Measurements from ENCODE around the gene SSTR4.

SSTR4 gene

GRCh38 chr20:23018432-23018831 is 16.7 kb upstream of the SSTR4 start:
- H3K79me1 ChIP-seq (replicated peaks; ENCODE audit: low read length, poor library complexity, severe bottlenecking): no peaks in the 10 kb centered on the region
- no peak overlapping the region for H2BK120ac ChIP-seq (ENCODE audit: low read depth, low read length)
- peaks cover 5 to 6% of the 10 kb centered on the region in 2 experiments for H3K27me3 ChIP-seq (ENCODE audit: control insufficient read depth in 1 of 2, insufficient read depth in 1 of 2, low read length in 2 of 2)
- no peak overlapping the region for H2BK12ac ChIP-seq (ENCODE audit: low read length in 2 of 2)
- no peak overlapping the region for H4K8ac ChIP-seq (ENCODE audit: low read length)
- no peak overlapping the region for H3K14ac ChIP-seq (ENCODE audit: low read length in 2 of 2)
- H3K23ac ChIP-seq (ENCODE audit: low read length in 2 of 2): no peak overlapping the region
- DNase-seq: no peak
- no peak overlapping the region for H2AK5ac ChIP-seq (ENCODE audit: low read length, severe bottlenecking)
- no peak overlapping the region for H3K18ac ChIP-seq (ENCODE audit: low read depth in 1 of 2, low read length in 2 of 2)
- no peak overlapping the region for H3K4me3 ChIP-seq (ENCODE audit: insufficient read depth in 1 of 2, low read depth in 1 of 2, low read length in 2 of 2)
- no peaks in the 10 kb centered on the region for H3K4me1 ChIP-seq (ENCODE audit: control insufficient read depth, insufficient read depth, low read depth, low read length)
- H3K27ac ChIP-seq (ENCODE audit: low read length, poor library complexity, severe bottlenecking): no peak overlapping the region
- H3K36me3 ChIP-seq (ENCODE audit: control insufficient read depth in 1 of 2, insufficient read depth in 2 of 2, low read depth in 1 of 2, low read length in 2 of 2): no peaks in the 10 kb centered on the region
- H4K91ac ChIP-seq (ENCODE audit: low read length): no peak overlapping the region
- H3K4ac ChIP-seq (ENCODE audit: low read depth in 1 of 2, low read length in 2 of 2): no peak overlapping the region
- no peaks in the 10 kb centered on the region for H3K9me3 ChIP-seq (ENCODE audit: control insufficient read depth, low read length)
- H2BK15ac ChIP-seq (ENCODE audit: low read depth, poor library complexity, severe bottlenecking): no peak overlapping the region
- H2AFZ ChIP-seq (ENCODE audit: low read depth, low read length): no peak overlapping the region
- H3K9ac ChIP-seq (ENCODE audit: low read length): no peak overlapping the region
- H2BK5ac ChIP-seq (ENCODE audit: low read depth, low read length, poor library complexity, severe bottlenecking): no peak overlapping the region
- H3K4me2 ChIP-seq (ENCODE audit: low read length, poor library complexity, severe bottlenecking): no peak overlapping the region

- no peak for DNase-seq
- Histone ChIP-seq H3K4me3 (ENCODE audit: insufficient read depth in 1 of 2, low read depth in 1 of 2, low read length in 2 of 2) (no peak overlapping the region), H4K91ac (ENCODE audit: low read length) (no peak overlapping the region), H2BK120ac (ENCODE audit: low read depth, low read length) (no peak overlapping the region), H3K9me3 (ENCODE audit: control insufficient read depth, low read length) (no peaks in the 10 kb centered on the region), H3K36me3 (ENCODE audit: control insufficient read depth in 1 of 2, insufficient read depth in 2 of 2, low read depth in 1 of 2, low read length in 2 of 2) (no peaks in the 10 kb centered on the region), H3K4ac (ENCODE audit: low read depth in 1 of 2, low read length in 2 of 2) (no peak overlapping the region), H3K27ac (ENCODE audit: low read length, poor library complexity, severe bottlenecking) (no peak overlapping the region), H3K14ac (ENCODE audit: low read length in 2 of 2) (no peak overlapping the region), H3K4me1 (ENCODE audit: control insufficient read depth, insufficient read depth, low read depth, low read length) (no peaks in the 10 kb centered on the region), H2BK12ac (ENCODE audit: low read length in 2 of 2) (no peak overlapping the region), H2BK5ac (ENCODE audit: low read depth, low read length, poor library complexity, severe bottlenecking) (no peak overlapping the region), H3K23ac (ENCODE audit: low read length in 2 of 2) (no peak overlapping the region), H3K79me1 (replicated peaks; ENCODE audit: low read length, poor library complexity, severe bottlenecking) (no peaks in the 10 kb centered on the region), H2BK15ac (ENCODE audit: low read depth, poor library complexity, severe bottlenecking) (no peak overlapping the region), H2AFZ (ENCODE audit: low read depth, low read length) (no peak overlapping the region), H3K18ac (ENCODE audit: low read depth in 1 of 2, low read length in 2 of 2) (no peak overlapping the region), H2AK5ac (ENCODE audit: low read length, severe bottlenecking) (no peak overlapping the region), H4K8ac (ENCODE audit: low read length) (no peak overlapping the region), H3K27me3 (ENCODE audit: control insufficient read depth in 1 of 2, insufficient read depth in 1 of 2, low read length in 2 of 2) (peaks cover 5 to 6% of the 10 kb centered on the region in 2 experiments), H3K9ac (ENCODE audit: low read length) (no peak overlapping the region), H3K4me2 (ENCODE audit: low read length, poor library complexity, severe bottlenecking) (no peak overlapping the region)
- WGBS: 86% methylated on average over 9 of the region's 11 CpGs
Measured at GRCh38 chr20:23018941-23019340, 16.2 kb upstream of the SSTR4 start.

- Histone ChIP-seq H2BK12ac (ENCODE audit: low read length in 2 of 2) (no peak overlapping the region), H4K8ac (ENCODE audit: low read length) (no peak overlapping the region), H2BK15ac (ENCODE audit: low read depth, poor library complexity, severe bottlenecking) (no peak overlapping the region), H3K4ac (ENCODE audit: low read depth in 1 of 2, low read length in 2 of 2) (no peak overlapping the region), H3K36me3 (ENCODE audit: control insufficient read depth in 1 of 2, insufficient read depth in 2 of 2, low read depth in 1 of 2, low read length in 2 of 2) (no peaks in the 10 kb centered on the region), H4K91ac (ENCODE audit: low read length) (no peak overlapping the region), H3K18ac (ENCODE audit: low read depth in 1 of 2, low read length in 2 of 2) (no peak overlapping the region), H3K9me3 (ENCODE audit: control insufficient read depth, low read length) (no peaks in the 10 kb centered on the region), H3K4me1 (ENCODE audit: control insufficient read depth, insufficient read depth, low read depth, low read length) (no peaks in the 10 kb centered on the region), H3K27ac (ENCODE audit: low read length, poor library complexity, severe bottlenecking) (no peak overlapping the region), H3K23ac (ENCODE audit: low read length in 2 of 2) (no peak overlapping the region), H3K4me2 (ENCODE audit: low read length, poor library complexity, severe bottlenecking) (no peak overlapping the region), H2BK5ac (ENCODE audit: low read depth, low read length, poor library complexity, severe bottlenecking) (no peak overlapping the region), H2AK5ac (ENCODE audit: low read length, severe bottlenecking) (no peak overlapping the region), H3K9ac (ENCODE audit: low read length) (no peak overlapping the region), H3K14ac (ENCODE audit: low read length in 2 of 2) (no peak overlapping the region), H3K4me3 (ENCODE audit: insufficient read depth in 1 of 2, low read depth in 1 of 2, low read length in 2 of 2) (no peak overlapping the region), H2BK120ac (ENCODE audit: low read depth, low read length) (no peak overlapping the region), H3K27me3 (ENCODE audit: control insufficient read depth in 1 of 2, insufficient read depth in 1 of 2, low read length in 2 of 2) (peaks cover 5 to 6% of the 10 kb centered on the region in 2 experiments), H3K79me1 (replicated peaks; ENCODE audit: low read length, poor library complexity, severe bottlenecking) (no peaks in the 10 kb centered on the region), H2AFZ (ENCODE audit: low read depth, low read length) (no peak overlapping the region)
- WGBS: 76% methylated on average over 7 of the region's 7 CpGs
- DNase-seq: no peak
Measured at GRCh38 chr20:23019403-23019802, 15.7 kb upstream of the SSTR4 start.

- no peaks in the 10 kb centered on the region for H3K79me1 ChIP-seq (replicated peaks; ENCODE audit: low read length, poor library complexity, severe bottlenecking)
- no peak overlapping the region for H2BK12ac ChIP-seq (ENCODE audit: low read length in 2 of 2)
Measured at GRCh38 chr20:23020230-23021018, 14.7 kb upstream of the SSTR4 start.

More at GRCh38 chr20:23020230-23021018, 14.7 kb upstream of the SSTR4 start:
- H3K14ac ChIP-seq (ENCODE audit: low read length in 2 of 2): no peak overlapping the region
- H2AK5ac ChIP-seq (ENCODE audit: low read length, severe bottlenecking): no peak overlapping the region
- H3K18ac ChIP-seq (ENCODE audit: low read depth in 1 of 2, low read length in 2 of 2): no peak overlapping the region
- H3K27me3 ChIP-seq (ENCODE audit: control insufficient read depth in 1 of 2, insufficient read depth in 1 of 2, low read length in 2 of 2): peaks cover 5 to 6% of the 10 kb centered on the region in 2 experiments
- no peak overlapping the region for H3K4me3 ChIP-seq (ENCODE audit: insufficient read depth in 1 of 2, low read depth in 1 of 2, low read length in 2 of 2)
- 85% methylated on average over 12 of the region's 12 CpGs for WGBS
- no peak overlapping the region for H2BK120ac ChIP-seq (ENCODE audit: low read depth, low read length)
- no peak overlapping the region for H2BK15ac ChIP-seq (ENCODE audit: low read depth, poor library complexity, severe bottlenecking)
- H4K8ac ChIP-seq (ENCODE audit: low read length): no peak overlapping the region
- no peak overlapping the region for H3K23ac ChIP-seq (ENCODE audit: low read length in 2 of 2)
- no peaks in the 10 kb centered on the region for H3K4me1 ChIP-seq (ENCODE audit: control insufficient read depth, insufficient read depth, low read depth, low read length)
- no peak overlapping the region for H3K9ac ChIP-seq (ENCODE audit: low read length)
- no peak for DNase-seq
- no peak overlapping the region for H3K27ac ChIP-seq (ENCODE audit: low read length, poor library complexity, severe bottlenecking)
- no peaks in the 10 kb centered on the region for H3K9me3 ChIP-seq (ENCODE audit: control insufficient read depth, low read length)
- no peak overlapping the region for H2BK5ac ChIP-seq (ENCODE audit: low read depth, low read length, poor library complexity, severe bottlenecking)
- H3K4me2 ChIP-seq (ENCODE audit: low read length, poor library complexity, severe bottlenecking): no peak overlapping the region
- H4K91ac ChIP-seq (ENCODE audit: low read length): no peak overlapping the region
- no peak overlapping the region for H3K4ac ChIP-seq (ENCODE audit: low read depth in 1 of 2, low read length in 2 of 2)
- H2AFZ ChIP-seq (ENCODE audit: low read depth, low read length): no peak overlapping the region
- H3K36me3 ChIP-seq (ENCODE audit: control insufficient read depth in 1 of 2, insufficient read depth in 2 of 2, low read depth in 1 of 2, low read length in 2 of 2): no peaks in the 10 kb centered on the region

Data from mesenchymal stem cell (in vitro differentiated cells and primary cell).